Measurements from ENCODE around the gene SCNN1A. TPM values are rescaled to one million over a fixed set of nuclear protein-coding genes. Genes with fewer than 3 reads are reported as not detected.
A peak's percentile ranks its signal among the peaks of the same experiment; 100 is the strongest.

Gene SCNN1A
- total RNA-seq, 2 experiments from 2014 or later = 2.3 to 3.8 TPM

DNA sequence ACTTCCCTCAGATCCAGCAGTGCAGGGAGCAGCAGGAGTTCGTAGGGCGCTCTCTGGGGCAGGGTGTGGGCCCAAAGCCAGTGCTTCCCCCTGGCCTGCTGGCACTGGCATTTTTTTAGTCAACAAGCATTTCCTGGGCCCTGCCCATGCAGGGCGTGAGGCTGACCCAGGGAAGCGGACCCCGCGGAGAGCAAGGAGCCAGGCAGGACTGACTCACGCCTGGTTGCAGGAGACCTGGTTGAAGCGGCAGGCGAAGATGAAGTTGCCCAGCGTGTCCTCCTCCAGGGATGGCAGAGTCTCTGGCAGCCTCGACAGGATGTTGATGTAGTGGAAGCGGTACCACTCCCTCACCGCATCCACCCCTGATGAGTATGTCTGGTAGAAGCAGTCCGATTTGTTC lies 13.5 kb downstream of the SCNN1A start:
- ATAC-seq = no peak
- POLR2A ChIA-PET = no interaction called here
- CTCF ChIA-PET = interaction anchor here (1.8 to 2.4 kb wide), 3 partner anchors 27 to 104 kb away, joined by 5 to 12 read pairs (median 9); no protein-coding TSS in a partner anchor
- Mint-ChIP-seq H3K36me3 (ENCODE audit: low read depth) (no peaks in the 10 kb centered on the region), H3K27me3 (no peaks in the 10 kb centered on the region), H3K9me3 (no peaks in the 10 kb centered on the region), H3K27ac (no peak overlapping the region), H3K4me3 (no peak overlapping the region), H3K4me1 (ENCODE audit: low read depth) (peaks cover 15% of the 10 kb centered on the region)
- TF ChIP-seq, protein P1, sequence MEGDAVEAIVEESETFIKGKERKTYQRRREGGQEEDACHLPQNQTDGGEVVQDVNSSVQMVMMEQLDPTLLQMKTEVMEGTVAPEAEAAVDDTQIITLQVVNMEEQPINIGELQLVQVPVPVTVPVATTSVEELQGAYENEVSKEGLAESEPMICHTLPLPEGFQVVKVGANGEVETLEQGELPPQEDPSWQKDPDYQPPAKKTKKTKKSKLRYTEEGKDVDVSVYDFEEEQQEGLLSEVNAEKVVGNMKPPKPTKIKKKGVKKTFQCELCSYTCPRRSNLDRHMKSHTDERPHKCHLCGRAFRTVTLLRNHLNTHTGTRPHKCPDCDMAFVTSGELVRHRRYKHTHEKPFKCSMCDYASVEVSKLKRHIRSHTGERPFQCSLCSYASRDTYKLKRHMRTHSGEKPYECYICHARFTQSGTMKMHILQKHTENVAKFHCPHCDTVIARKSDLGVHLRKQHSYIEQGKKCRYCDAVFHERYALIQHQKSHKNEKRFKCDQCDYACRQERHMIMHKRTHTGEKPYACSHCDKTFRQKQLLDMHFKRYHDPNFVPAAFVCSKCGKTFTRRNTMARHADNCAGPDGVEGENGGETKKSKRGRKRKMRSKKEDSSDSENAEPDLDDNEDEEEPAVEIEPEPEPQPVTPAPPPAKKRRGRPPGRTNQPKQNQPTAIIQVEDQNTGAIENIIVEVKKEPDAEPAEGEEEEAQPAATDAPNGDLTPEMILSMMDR (IDR thresholded peaks at IDR 0.05) = no peak
- DNase-seq = no peak
- intact Hi-C loops (cut with micrococcal nuclease) = no loop called here

DNA sequence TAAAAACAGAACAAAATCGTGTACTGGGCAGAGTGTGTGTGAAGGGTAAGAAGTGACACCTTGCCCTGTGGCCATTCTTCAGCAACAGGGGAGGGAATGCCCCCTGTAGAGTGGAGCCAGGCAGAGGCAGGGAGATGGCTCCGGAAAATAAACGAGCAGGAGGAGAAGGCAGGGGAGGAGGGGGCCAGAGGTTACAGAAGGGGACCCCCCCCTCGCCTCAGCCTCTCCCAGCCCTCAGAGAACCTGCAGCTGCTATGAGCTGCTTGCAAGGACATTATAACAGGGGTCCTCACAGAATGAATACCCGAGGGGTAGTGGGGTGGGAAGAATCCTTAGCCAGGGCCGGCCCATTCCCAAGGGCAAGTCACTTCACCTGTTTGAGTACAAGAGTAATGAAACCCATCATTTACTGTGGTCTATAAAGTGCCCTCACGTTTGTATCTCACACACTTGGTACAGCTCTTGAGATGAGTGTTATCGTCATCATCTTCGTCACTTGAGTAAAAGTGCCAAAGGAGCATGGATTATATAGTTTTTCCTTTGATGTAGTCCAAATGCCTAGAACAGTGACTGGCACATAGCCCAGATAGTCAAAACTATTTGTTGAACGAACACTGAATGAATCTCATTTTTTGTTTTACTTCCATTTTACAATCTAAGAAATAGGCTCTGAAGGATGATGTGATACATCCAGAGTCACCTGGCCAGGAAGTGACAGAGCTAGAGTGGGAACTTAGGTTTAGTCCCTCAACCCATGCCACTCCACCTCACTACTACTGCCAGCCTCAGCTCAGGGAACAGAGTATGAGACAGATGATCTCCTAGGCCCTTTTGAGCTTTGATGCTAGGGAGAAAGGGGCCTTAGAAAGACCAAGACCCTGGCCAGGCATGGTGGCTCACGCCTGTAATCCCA lies 14.5 kb downstream of the SCNN1A start:
- ChIA-PET POLR2A (interaction anchor here (1.1 to 1.2 kb wide), 3 partner anchors 25 to 101 kb away, joined by 3 to 5 read pairs (median 3); no protein-coding TSS in a partner anchor), CTCF (interaction anchor here (2.4 kb wide), 1 partner anchor 26 kb away, joined by 9 read pairs; no protein-coding TSS in a partner anchor)
- intact Hi-C loops (cut with micrococcal nuclease) = no loop called here
- peaks cover 15% of the 10 kb centered on the region for H3K4me1 Mint-ChIP-seq (ENCODE audit: low read depth)
- H3K27ac Mint-ChIP-seq = no peak overlapping the region
- no peaks in the 10 kb centered on the region for H3K27me3 Mint-ChIP-seq
- H3K36me3 Mint-ChIP-seq (ENCODE audit: low read depth) = no peaks in the 10 kb centered on the region
- H3K9me3 Mint-ChIP-seq = no peaks in the 10 kb centered on the region
- TF ChIP-seq, protein P1 (IDR thresholded peaks at IDR 0.05) = no peak
- ATAC-seq (peak; percentile 43), DNase-seq (no peak)
- no peak overlapping the region for H3K4me3 Mint-ChIP-seq

DNA sequence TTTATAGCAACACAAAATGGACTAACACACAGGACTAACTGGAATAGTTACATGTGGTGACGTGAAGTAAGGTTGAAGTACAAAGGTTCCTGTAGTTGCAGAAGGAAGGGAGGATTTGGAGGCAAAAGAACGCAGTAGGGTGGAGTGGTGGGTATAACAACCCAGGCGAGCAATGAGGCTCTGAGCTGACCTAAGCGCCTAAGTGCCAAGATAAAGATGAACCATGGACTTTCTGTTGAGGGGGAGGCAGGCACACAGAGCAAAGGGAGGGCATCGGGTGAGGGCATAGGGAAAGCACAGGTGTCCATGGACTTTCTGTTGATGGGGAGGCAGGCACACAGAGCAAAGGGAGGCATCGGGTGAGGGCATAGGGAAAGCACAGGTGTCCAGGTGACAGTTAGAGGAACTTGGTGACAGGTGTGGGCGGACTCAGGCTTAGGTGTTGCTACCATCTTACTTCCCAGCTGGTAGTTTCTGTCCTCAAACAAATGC lies 15.2 kb downstream of the SCNN1A start:
- intact Hi-C loops (cut with micrococcal nuclease) = no loop called here
- DNase-seq = no peak
- no peaks in the 10 kb centered on the region for H3K9me3 Mint-ChIP-seq
- POLR2A ChIA-PET = interaction anchor here (1.1 to 1.2 kb wide), 3 partner anchors 24 to 101 kb away, joined by 3 to 5 read pairs (median 3); no protein-coding TSS in a partner anchor
- H3K4me3 Mint-ChIP-seq = no peak overlapping the region
- no peaks in the 10 kb centered on the region for H3K27me3 Mint-ChIP-seq
- TF ChIP-seq, protein P1 (IDR thresholded peaks at IDR 0.05) = no peak
- CTCF ChIA-PET = interaction anchor here (2.4 kb wide), 1 partner anchor 25 kb away, joined by 9 read pairs; no protein-coding TSS in a partner anchor
- no peaks in the 10 kb centered on the region for H3K36me3 Mint-ChIP-seq (ENCODE audit: low read depth)
- H3K27ac Mint-ChIP-seq = no peak overlapping the region
- peaks cover 16% of the 10 kb centered on the region for H3K4me1 Mint-ChIP-seq (ENCODE audit: low read depth)
- no peak for ATAC-seq

DNA sequence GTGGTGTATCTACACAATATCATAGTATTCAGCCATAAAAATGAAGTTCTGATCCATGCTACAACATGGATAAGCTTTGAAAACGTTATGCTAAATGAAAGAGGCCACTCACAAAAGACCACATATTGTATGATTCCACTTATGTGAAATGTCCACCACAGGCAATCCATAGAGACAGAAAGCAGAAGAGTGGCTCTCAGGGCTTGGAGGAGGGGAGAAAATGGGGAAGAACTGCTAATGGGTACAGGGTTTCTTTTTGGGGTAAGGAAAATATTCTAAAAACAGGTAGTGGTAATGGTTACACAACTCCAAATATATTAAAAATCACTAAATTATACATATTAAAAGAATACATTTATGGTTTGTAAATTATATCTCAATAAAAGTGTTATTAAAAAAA lies 16.5 kb downstream of the SCNN1A start:
- intact Hi-C loops (cut with micrococcal nuclease) = no loop called here
- Mint-ChIP-seq H3K36me3 (ENCODE audit: low read depth) (no peaks in the 10 kb centered on the region), H3K27me3 (no peaks in the 10 kb centered on the region), H3K9me3 (no peaks in the 10 kb centered on the region), H3K27ac (no peak overlapping the region), H3K4me1 (ENCODE audit: low read depth) (peaks cover 20% of the 10 kb centered on the region), H3K4me3 (no peak overlapping the region)
- TF ChIP-seq, protein P1 (IDR thresholded peaks at IDR 0.05) = no peak
- ChIA-PET POLR2A (interaction anchor here (0.7 to 1.9 kb wide), 3 partner anchors 9 to 13 kb away, joined by 3 to 7 read pairs (median 5); no protein-coding TSS in a partner anchor), CTCF (no interaction called here)
- no peak for ATAC-seq
- DNase-seq = no peak
